ENCODE data around the gene RTL1. TPM values are rescaled to one million over a fixed set of nuclear protein-coding genes. Genes with fewer than 3 reads are reported as not detected.

The RTL1 gene
- polyA plus RNA-seq, 1 experiment, result not detected

- H3K36me3 ChIP-seq (ENCODE audit: control insufficient read depth, insufficient read depth, low read length), result peaks cover 29% of the 10 kb centered on the region
- DNase-seq (ENCODE audit: low read depth), result no peak
- CTCF ChIA-PET, result no interaction called here
- POLR2A ChIA-PET, result no interaction called here
- H3K27me3 ChIP-seq (ENCODE audit: control insufficient read depth, insufficient read depth, low read length), result no peaks in the 10 kb centered on the region
- no peak overlapping the region for H3K4me3 ChIP-seq (ENCODE audit: low read depth, low read length)
- no peak for TF ChIP-seq CTCF (IDR thresholded peaks at IDR 0.05; ENCODE audit: insufficient read depth, low read depth, low read length)
Measured at GRCh38 chr14:100879194-100879593, 24.3 kb downstream of the RTL1 start.

GRCh38 chr14:100878271-100879146 is 25.0 kb downstream of the RTL1 start:
- Histone ChIP-seq H3K27me3 (ENCODE audit: control insufficient read depth, insufficient read depth, low read length) (no peaks in the 10 kb centered on the region), H3K4me3 (ENCODE audit: low read depth, low read length) (no peak overlapping the region), H3K36me3 (ENCODE audit: control insufficient read depth, insufficient read depth, low read length) (peaks cover 26% of the 10 kb centered on the region)
- no peak for TF ChIP-seq CTCF (IDR thresholded peaks at IDR 0.05; ENCODE audit: insufficient read depth, low read depth, low read length)
- CTCF ChIA-PET, result no interaction called here
- no peak for DNase-seq (ENCODE audit: low read depth)
- POLR2A ChIA-PET, result no interaction called here

- no peak overlapping the region for H3K4me3 ChIP-seq (ENCODE audit: low read depth, low read length)
- DNase-seq (ENCODE audit: low read depth), result no peak
- ChIA-PET POLR2A (no interaction called here), CTCF (no interaction called here)
- no peak for TF ChIP-seq CTCF (IDR thresholded peaks at IDR 0.05; ENCODE audit: insufficient read depth, low read depth, low read length)
- H3K27me3 ChIP-seq (ENCODE audit: control insufficient read depth, insufficient read depth, low read length), result no peaks in the 10 kb centered on the region
- H3K36me3 ChIP-seq (ENCODE audit: control insufficient read depth, insufficient read depth, low read length), result peaks cover 13% of the 10 kb centered on the region
Measured at GRCh38 chr14:100875861-100876590, 27.5 kb downstream of the RTL1 start.

- CTCF ChIA-PET, result no interaction called here
- no peaks in the 10 kb centered on the region for H3K27me3 ChIP-seq (ENCODE audit: control insufficient read depth, insufficient read depth, low read length)
- TF ChIP-seq CTCF (IDR thresholded peaks at IDR 0.05; ENCODE audit: insufficient read depth, low read depth, low read length), result no peak
- POLR2A ChIA-PET, result no interaction called here
- no peak for DNase-seq (ENCODE audit: low read depth)
- no peak overlapping the region for H3K4me3 ChIP-seq (ENCODE audit: low read depth, low read length)
- H3K36me3 ChIP-seq (ENCODE audit: control insufficient read depth, insufficient read depth, low read length), result peaks cover 10% of the 10 kb centered on the region
Measured at GRCh38 chr14:100875126-100875525, 28.4 kb downstream of the RTL1 start.

GRCh38 chr14:100874411-100875091 is 29.0 kb downstream of the RTL1 start:
- CTCF ChIA-PET, result no interaction called here
- TF ChIP-seq CTCF (IDR thresholded peaks at IDR 0.05; ENCODE audit: insufficient read depth, low read depth, low read length), result no peak
- POLR2A ChIA-PET, result no interaction called here
- DNase-seq (ENCODE audit: low read depth), result no peak
- peaks cover 10% of the 10 kb centered on the region for H3K36me3 ChIP-seq (ENCODE audit: control insufficient read depth, insufficient read depth, low read length)
- H3K4me3 ChIP-seq (ENCODE audit: low read depth, low read length), result no peak overlapping the region
- H3K27me3 ChIP-seq (ENCODE audit: control insufficient read depth, insufficient read depth, low read length), result no peaks in the 10 kb centered on the region

Measured in BJ (cell line).